ENCODE data around the gene MEIOSIN. TPM values are rescaled to one million over a fixed set of nuclear protein-coding genes. Genes with fewer than 3 reads are reported as not detected.

Gene MEIOSIN
- total and polyA plus RNA-seq, 2 of the 13 experiments (the other 11 are each of a cell fraction or from before 2014, with no cell fraction given), result not detected

DNA sequence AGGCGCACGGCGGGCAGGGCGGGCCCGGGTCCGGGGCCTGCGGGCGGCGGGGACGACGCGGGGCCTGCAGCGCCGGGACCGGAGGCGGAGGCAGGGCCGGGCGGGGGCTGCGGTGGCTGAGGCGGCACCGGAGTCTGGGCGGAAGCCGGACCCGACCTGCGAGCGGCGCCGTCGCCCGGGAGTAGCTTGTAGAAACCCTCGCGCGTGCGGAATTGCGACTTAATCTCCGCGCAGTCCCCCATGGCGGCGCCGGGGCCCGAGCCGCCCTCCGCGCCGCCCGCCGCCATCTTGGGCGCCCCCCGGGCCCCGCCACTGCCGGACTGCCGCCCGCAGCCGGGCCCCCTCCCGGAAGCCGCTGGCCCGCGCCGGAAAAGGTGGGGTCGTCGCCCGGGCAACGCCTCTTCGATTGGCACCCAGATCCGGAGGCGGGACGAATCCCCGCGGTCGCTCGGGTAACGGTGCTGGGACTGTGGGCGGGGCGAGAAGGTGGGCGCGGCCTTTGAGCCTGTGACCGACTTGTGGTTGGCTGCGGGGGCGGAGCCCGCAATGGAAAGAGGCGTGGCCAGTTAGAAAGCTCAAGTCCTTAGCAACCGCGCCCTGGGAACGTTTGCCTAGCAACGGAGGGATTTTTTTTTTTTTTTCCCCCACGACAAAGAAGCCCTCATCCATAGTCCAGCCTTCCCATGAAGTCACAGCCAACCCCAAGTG, 59.4 kb downstream of the MEIOSIN start, which contains the start of gene DMWD (continued):
- TF ChIP-seq SP4 (CRISPR knock-in tag; IDR thresholded peaks at IDR 0.05) (peak; percentile 93), SPEN (CRISPR knock-in tag; IDR thresholded peaks at IDR 0.05; ENCODE audit: low read depth) (peak; percentile 56; the same call in 1 of the 2 replicates), ATAD3A (CRISPR knock-in tag; IDR thresholded peaks at IDR 0.05) (no peak), NFYB (CRISPR knock-in tag; IDR thresholded peaks at IDR 0.05) (peak; percentile 75), ZFY (CRISPR knock-in tag; IDR thresholded peaks at IDR 0.05) (peak; percentile 87), NCOR1 (IDR thresholded peaks at IDR 0.05; ENCODE audit: borderline replicate concordance, low read length) (peak; percentile 40; the same call in 1 of the 2 replicates), KLF12 (CRISPR knock-in tag; IDR thresholded peaks at IDR 0.05; ENCODE audit: borderline replicate concordance) (peak; percentile 79; the same call in 1 of the 2 replicates), RFX3 (CRISPR knock-in tag; IDR thresholded peaks at IDR 0.05) (peak; percentile 90), XRCC5 (optimal IDR thresholded peaks at IDR 0.05; ENCODE audit: low read length) (peak; percentile 18), SALL1 (CRISPR knock-in tag; IDR thresholded peaks at IDR 0.05) (peak; percentile 59; the same call in 1 of the 2 replicates)
- TF ChIP-seq, protein P1, sequence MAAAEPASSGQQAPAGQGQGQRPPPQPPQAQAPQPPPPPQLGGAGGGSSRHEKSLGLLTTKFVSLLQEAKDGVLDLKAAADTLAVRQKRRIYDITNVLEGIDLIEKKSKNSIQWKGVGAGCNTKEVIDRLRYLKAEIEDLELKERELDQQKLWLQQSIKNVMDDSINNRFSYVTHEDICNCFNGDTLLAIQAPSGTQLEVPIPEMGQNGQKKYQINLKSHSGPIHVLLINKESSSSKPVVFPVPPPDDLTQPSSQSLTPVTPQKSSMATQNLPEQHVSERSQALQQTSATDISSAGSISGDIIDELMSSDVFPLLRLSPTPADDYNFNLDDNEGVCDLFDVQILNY (CRISPR knock-in tag; conservative IDR thresholded peaks at IDR 0.05), result 0 out of 2 replicates have a peak, but pooled peaks have one; percentile 15
- TF ChIP-seq, protein P2, sequence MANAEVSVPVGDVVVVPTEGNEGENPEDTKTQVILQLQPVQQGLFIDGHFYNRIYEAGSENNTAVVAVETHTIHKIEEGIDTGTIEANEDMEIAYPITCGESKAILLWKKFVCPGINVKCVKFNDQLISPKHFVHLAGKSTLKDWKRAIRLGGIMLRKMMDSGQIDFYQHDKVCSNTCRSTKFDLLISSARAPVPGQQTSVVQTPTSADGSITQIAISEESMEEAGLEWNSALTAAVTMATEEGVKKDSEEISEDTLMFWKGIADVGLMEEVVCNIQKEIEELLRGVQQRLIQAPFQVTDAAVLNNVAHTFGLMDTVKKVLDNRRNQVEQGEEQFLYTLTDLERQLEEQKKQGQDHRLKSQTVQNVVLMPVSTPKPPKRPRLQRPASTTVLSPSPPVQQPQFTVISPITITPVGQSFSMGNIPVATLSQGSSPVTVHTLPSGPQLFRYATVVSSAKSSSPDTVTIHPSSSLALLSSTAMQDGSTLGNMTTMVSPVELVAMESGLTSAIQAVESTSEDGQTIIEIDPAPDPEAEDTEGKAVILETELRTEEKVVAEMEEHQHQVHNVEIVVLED (CRISPR knock-in tag; IDR thresholded peaks at IDR 0.05; ENCODE audit: borderline replicate concordance), result 0 out of 2 replicates have a peak, but pooled peaks have one; percentile 37
- TF ChIP-seq, protein P3, sequence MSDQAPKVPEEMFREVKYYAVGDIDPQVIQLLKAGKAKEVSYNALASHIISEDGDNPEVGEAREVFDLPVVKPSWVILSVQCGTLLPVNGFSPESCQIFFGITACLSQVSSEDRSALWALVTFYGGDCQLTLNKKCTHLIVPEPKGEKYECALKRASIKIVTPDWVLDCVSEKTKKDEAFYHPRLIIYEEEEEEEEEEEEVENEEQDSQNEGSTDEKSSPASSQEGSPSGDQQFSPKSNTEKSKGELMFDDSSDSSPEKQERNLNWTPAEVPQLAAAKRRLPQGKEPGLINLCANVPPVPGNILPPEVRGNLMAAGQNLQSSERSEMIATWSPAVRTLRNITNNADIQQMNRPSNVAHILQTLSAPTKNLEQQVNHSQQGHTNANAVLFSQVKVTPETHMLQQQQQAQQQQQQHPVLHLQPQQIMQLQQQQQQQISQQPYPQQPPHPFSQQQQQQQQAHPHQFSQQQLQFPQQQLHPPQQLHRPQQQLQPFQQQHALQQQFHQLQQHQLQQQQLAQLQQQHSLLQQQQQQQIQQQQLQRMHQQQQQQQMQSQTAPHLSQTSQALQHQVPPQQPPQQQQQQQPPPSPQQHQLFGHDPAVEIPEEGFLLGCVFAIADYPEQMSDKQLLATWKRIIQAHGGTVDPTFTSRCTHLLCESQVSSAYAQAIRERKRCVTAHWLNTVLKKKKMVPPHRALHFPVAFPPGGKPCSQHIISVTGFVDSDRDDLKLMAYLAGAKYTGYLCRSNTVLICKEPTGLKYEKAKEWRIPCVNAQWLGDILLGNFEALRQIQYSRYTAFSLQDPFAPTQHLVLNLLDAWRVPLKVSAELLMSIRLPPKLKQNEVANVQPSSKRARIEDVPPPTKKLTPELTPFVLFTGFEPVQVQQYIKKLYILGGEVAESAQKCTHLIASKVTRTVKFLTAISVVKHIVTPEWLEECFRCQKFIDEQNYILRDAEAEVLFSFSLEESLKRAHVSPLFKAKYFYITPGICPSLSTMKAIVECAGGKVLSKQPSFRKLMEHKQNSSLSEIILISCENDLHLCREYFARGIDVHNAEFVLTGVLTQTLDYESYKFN (CRISPR knock-in tag; conservative IDR thresholded peaks at IDR 0.05), result 0 out of 2 replicates have a peak, but pooled peaks have one; percentile 17
- TF ChIP-seq, protein P4, sequence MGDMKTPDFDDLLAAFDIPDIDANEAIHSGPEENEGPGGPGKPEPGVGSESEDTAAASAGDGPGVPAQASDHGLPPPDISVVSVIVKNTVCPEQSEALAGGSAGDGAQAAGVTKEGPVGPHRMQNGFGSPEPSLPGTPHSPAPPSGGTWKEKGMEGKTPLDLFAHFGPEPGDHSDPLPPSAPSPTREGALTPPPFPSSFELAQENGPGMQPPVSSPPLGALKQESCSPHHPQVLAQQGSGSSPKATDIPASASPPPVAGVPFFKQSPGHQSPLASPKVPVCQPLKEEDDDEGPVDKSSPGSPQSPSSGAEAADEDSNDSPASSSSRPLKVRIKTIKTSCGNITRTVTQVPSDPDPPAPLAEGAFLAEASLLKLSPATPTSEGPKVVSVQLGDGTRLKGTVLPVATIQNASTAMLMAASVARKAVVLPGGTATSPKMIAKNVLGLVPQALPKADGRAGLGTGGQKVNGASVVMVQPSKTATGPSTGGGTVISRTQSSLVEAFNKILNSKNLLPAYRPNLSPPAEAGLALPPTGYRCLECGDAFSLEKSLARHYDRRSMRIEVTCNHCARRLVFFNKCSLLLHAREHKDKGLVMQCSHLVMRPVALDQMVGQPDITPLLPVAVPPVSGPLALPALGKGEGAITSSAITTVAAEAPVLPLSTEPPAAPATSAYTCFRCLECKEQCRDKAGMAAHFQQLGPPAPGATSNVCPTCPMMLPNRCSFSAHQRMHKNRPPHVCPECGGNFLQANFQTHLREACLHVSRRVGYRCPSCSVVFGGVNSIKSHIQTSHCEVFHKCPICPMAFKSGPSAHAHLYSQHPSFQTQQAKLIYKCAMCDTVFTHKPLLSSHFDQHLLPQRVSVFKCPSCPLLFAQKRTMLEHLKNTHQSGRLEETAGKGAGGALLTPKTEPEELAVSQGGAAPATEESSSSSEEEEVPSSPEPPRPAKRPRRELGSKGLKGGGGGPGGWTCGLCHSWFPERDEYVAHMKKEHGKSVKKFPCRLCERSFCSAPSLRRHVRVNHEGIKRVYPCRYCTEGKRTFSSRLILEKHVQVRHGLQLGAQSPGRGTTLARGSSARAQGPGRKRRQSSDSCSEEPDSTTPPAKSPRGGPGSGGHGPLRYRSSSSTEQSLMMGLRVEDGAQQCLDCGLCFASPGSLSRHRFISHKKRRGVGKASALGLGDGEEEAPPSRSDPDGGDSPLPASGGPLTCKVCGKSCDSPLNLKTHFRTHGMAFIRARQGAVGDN (CRISPR knock-in tag; IDR thresholded peaks at IDR 0.05), result peak; percentile 26; the same call in 1 of the 2 replicates
- TF ChIP-seq, protein P5, sequence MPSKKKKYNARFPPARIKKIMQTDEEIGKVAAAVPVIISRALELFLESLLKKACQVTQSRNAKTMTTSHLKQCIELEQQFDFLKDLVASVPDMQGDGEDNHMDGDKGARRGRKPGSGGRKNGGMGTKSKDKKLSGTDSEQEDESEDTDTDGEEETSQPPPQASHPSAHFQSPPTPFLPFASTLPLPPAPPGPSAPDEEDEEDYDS (CRISPR knock-in tag; IDR thresholded peaks at IDR 0.05), result peak; percentile 66
- TF ChIP-seq, protein P6, sequence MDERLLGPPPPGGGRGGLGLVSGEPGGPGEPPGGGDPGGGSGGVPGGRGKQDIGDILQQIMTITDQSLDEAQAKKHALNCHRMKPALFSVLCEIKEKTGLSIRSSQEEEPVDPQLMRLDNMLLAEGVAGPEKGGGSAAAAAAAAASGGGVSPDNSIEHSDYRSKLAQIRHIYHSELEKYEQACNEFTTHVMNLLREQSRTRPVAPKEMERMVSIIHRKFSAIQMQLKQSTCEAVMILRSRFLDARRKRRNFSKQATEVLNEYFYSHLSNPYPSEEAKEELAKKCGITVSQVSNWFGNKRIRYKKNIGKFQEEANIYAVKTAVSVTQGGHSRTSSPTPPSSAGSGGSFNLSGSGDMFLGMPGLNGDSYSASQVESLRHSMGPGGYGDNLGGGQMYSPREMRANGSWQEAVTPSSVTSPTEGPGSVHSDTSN (CRISPR knock-in tag; IDR thresholded peaks at IDR 0.05), result peak; percentile 87

Data from HepG2 (cell line).